ENCODE data around the gene FOXO3.

DNA sequence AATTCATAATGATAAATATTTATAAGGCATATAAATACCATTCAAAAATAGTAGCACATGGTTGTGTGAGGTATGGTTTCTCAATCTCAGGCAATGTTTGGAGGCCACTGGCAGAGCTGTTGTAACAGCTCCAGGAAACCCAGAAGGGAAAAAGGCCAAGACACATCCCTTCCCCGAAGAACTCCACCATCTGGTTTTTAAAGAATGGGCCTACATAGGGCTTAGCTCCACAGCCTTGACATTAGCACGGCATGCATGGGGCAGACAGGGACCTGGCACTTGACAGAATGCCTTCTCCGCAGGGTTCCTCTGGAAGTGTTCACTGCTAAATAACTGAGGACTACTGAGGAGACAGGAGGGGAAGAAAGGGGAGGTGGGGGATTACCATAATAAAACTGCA, 16.1 kb upstream of the FOXO3 start:
- TF ChIP-seq CTCF (conservative IDR thresholded peaks at IDR 0.05 in 1 of 2, IDR thresholded peaks at IDR 0.05 in 1 of 2; ENCODE audit: low read depth in 1 of 2, low read length in 2 of 2) (no peak), EZH2 (IDR thresholded peaks at IDR 0.05; ENCODE audit: low read length, missing control alignments) (no peak)
